ENCODE results near the gene CHST13. TPM values are rescaled to one million over a fixed set of nuclear protein-coding genes. Genes with fewer than 3 reads are reported as not detected.

Gene CHST13
- total RNA-seq, 1 donor, result 0.09 TPM

GRCh38 chr3:126557761-126558160 is 33.8 kb downstream of the CHST13 start:
- DNase-seq (ENCODE audit: low read depth), result no peak
- no peak for TF ChIP-seq CTCF (IDR thresholded peaks at IDR 0.05; ENCODE audit: insufficient read depth, low read length)
- H3K4me3 ChIP-seq (ENCODE audit: low read depth, low read length), result no peak overlapping the region

- no peak for DNase-seq (ENCODE audit: low read depth)
- H3K4me3 ChIP-seq (ENCODE audit: low read depth, low read length), result no peak within 1 kb of the TSS
- no peak for TF ChIP-seq CTCF (IDR thresholded peaks at IDR 0.05; ENCODE audit: insufficient read depth, low read length)
Measured at GRCh38 chr3:126558336-126559071, 34.5 kb downstream of the CHST13 start, which contains the start of gene C3orf22. Gene C3orf22, minus strand, starts transcription at chr3:126558932. Its CDS starts 5,542 bp downstream, at chr3:126553390.

GRCh38 chr3:126562737-126563276 is 38.9 kb downstream of the CHST13 start:
- no peak for DNase-seq (ENCODE audit: low read depth)
- TF ChIP-seq CTCF (IDR thresholded peaks at IDR 0.05; ENCODE audit: insufficient read depth, low read length), result no peak
- no peak overlapping the region for H3K4me3 ChIP-seq (ENCODE audit: low read depth, low read length)

GRCh38 chr3:126567696-126568438 is 43.9 kb downstream of the CHST13 start:
- no peak for TF ChIP-seq CTCF (IDR thresholded peaks at IDR 0.05; ENCODE audit: insufficient read depth, low read length)
- DNase-seq (ENCODE audit: low read depth), result no peak
- H3K4me3 ChIP-seq (ENCODE audit: low read depth, low read length), result no peak overlapping the region

- DNase-seq (ENCODE audit: low read depth), result no peak
- no peak for TF ChIP-seq CTCF (IDR thresholded peaks at IDR 0.05; ENCODE audit: insufficient read depth, low read length)
- no peak overlapping the region for H3K4me3 ChIP-seq (ENCODE audit: low read depth, low read length)
Measured at GRCh38 chr3:126568776-126569342, 44.9 kb downstream of the CHST13 start.

- DNase-seq (ENCODE audit: low read depth), result no peak
- H3K4me3 ChIP-seq (ENCODE audit: low read depth, low read length), result no peak overlapping the region
- no peak for TF ChIP-seq CTCF (IDR thresholded peaks at IDR 0.05; ENCODE audit: insufficient read depth, low read length)
Measured at GRCh38 chr3:126569390-126569975, 45.5 kb downstream of the CHST13 start.

Measured in fibroblast of the aortic adventitia (primary cell).